Calu3 (cell line): Measurements from ENCODE around the gene IFITM1. TPM values are rescaled to one million over a fixed set of nuclear protein-coding genes. Genes with fewer than 3 reads are reported as not detected.

ENCODE experiments used
- BruUV-seq: library from RNA; stranded (reverse); fragments of 400-500 nt; replicated peaks from 2 replicates; lab custom pipeline; 2021; lab: Mats Ljungman, UMichigan
- CTCF ChIA-PET: fragments of 300-600 bp; sonication (Branson Sonifier 250); formaldehyde crosslinking; loops from one replicate; lab custom pipeline; 2022; ENCODE audit warnings: antibody characterized with exemption; lab: Charles Lee
- DNase-seq: peaks from one replicate; pipeline ENCODE4 v3.0.0; 2022
- H3K27ac Mint-ChIP-seq: one replicate; pipeline ENCODE4 v1.8.0; 2022; ENCODE audit warnings: mixed read lengths; ENCODE audit not compliant: unreplicated experiment
- H3K27me3 Mint-ChIP-seq: one replicate; pipeline ENCODE4 v1.8.0; 2022; ENCODE audit warnings: mixed read lengths; ENCODE audit not compliant: unreplicated experiment
- H3K36me3 Mint-ChIP-seq: one replicate; pipeline ENCODE4 v1.8.0; 2022; ENCODE audit warnings: mild to moderate bottlenecking, moderate library complexity, mixed read lengths; ENCODE audit not compliant: insufficient read depth, unreplicated experiment
- H3K4me1 Mint-ChIP-seq: one replicate; pipeline ENCODE4 v1.8.0; 2022; ENCODE audit warnings: mild to moderate bottlenecking, low read depth, mixed read lengths; ENCODE audit not compliant: unreplicated experiment
- H3K4me3 Mint-ChIP-seq: one replicate; pipeline ENCODE4 v1.8.0; 2022; ENCODE audit warnings: mild to moderate bottlenecking, low read depth, moderate library complexity, mixed read lengths; ENCODE audit not compliant: unreplicated experiment
- H3K9me3 Mint-ChIP-seq: one replicate; pipeline ENCODE4 v1.8.0; 2022; ENCODE audit warnings: low read depth, mixed read lengths; ENCODE audit not compliant: unreplicated experiment
- intact Hi-C: fragments of 100-400 bp; cut with micrococcal nuclease; formaldehyde crosslinking; loops from one replicate; pipeline ENCODE4 v1.10.0; 2022; ENCODE audit not compliant: unreplicated experiment
- total RNA-seq: library from RNA; stranded (reverse); gene quantifications from 2 replicates; pipeline ENCODE4 v1.2.3, GENCODE V29; 2022
- TF ChIP-seq, protein P1 (sequence below): fragments of 200-600 bp; IDR thresholded peaks from one replicate; pipeline ENCODE4 v1.8.0; 2022; ENCODE audit warnings: antibody characterized with exemption; ENCODE audit not compliant: unreplicated experiment

The IFITM1 gene
- total RNA-seq, 1 experiment from 2014 or later: 45.6 TPM

DNA sequence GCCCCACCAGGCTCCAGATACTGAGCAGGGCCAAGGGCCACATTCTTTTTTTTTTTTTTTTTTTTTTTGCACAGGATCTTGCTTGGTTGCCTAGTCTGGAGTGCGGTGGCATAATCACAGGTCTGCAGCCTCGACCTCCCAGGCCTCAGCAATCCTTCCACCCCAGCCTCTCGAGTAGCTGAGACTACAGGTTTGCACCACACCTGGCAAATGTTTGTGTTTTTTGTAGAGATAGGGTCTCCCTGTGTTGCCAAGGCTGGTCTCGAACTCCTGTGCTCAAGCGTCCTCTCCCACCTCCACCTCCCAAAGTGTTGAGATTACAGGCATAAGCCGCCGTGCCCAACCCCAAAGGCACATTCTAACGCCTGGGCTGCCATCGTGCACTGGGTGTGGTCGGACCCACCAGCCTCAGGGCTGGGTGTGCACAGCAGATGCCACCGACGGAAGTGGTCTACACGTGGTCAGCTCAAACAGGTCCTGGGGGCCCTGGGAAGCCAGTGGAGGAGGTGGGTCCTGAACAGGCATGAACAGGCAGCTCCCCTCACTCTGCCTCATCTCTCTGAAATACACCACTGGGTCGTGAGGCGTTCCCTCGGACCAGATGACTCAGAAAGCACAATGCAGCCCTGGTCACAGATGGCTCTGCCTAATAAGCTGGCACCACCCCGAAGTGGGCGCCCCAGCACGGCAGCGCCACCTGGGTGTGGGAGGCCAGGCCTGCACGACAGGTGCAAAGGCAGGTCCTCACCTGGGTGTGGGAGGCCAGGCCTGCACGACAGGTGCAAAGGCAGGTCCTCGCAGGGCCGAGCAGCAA lies 50.3 kb downstream of the IFITM1 start:
- peaks cover 50% of the 10 kb centered on the region for H3K27me3 Mint-ChIP-seq
- no TSS peak for BruUV-seq
- peaks cover 10% of the 10 kb centered on the region for H3K36me3 Mint-ChIP-seq
- H3K4me1 Mint-ChIP-seq: peaks cover 8% of the 10 kb centered on the region
- TF ChIP-seq, protein P1, sequence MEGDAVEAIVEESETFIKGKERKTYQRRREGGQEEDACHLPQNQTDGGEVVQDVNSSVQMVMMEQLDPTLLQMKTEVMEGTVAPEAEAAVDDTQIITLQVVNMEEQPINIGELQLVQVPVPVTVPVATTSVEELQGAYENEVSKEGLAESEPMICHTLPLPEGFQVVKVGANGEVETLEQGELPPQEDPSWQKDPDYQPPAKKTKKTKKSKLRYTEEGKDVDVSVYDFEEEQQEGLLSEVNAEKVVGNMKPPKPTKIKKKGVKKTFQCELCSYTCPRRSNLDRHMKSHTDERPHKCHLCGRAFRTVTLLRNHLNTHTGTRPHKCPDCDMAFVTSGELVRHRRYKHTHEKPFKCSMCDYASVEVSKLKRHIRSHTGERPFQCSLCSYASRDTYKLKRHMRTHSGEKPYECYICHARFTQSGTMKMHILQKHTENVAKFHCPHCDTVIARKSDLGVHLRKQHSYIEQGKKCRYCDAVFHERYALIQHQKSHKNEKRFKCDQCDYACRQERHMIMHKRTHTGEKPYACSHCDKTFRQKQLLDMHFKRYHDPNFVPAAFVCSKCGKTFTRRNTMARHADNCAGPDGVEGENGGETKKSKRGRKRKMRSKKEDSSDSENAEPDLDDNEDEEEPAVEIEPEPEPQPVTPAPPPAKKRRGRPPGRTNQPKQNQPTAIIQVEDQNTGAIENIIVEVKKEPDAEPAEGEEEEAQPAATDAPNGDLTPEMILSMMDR: no peak
- no peak overlapping the region for H3K4me3 Mint-ChIP-seq
- no peak overlapping the region for H3K27ac Mint-ChIP-seq
- peak; percentile 75 for DNase-seq
- intact Hi-C loops: no loop called here
- CTCF ChIA-PET: interaction anchor here (0.7 to 1.0 kb wide), 2 partner anchors 22 to 496 kb away, joined by 3 to 4 read pairs; no protein-coding TSS in a partner anchor
- H3K9me3 Mint-ChIP-seq: peaks cover 5% of the 10 kb centered on the region

Other genes with a start within 250 kb of the IFITM1 start
- not detected in 2 replicates for gene SCGB1C1, start 121.0 kb upstream of the IFITM1 start, total RNA-seq
- 47.8 and 59.0 TPM in 2 replicates for gene BET1L, start 106.6 kb upstream of the IFITM1 start, total RNA-seq
- 73.0 and 84.1 TPM in 2 replicates for gene RIC8A, start 106.3 kb upstream of the IFITM1 start, total RNA-seq
- 19.2 and 19.7 TPM in 2 replicates for gene SIRT3, start 77.7 kb upstream of the IFITM1 start, total RNA-seq
- gene PSMD13, start 77.1 kb upstream of the IFITM1 start, total RNA-seq: 165 and 172 TPM in 2 replicates
- gene NLRP6, start 35.6 kb upstream of the IFITM1 start, total RNA-seq: not detected in 2 replicates
- gene PGGHG, start 24.9 kb upstream of the IFITM1 start, total RNA-seq: 9.5 and 13.5 TPM in 2 replicates
- not detected in 2 replicates for gene IFITM5, start 14.5 kb upstream of the IFITM1 start, total RNA-seq
- gene IFITM2, start 6.2 kb upstream of the IFITM1 start, total RNA-seq: 29.1 and 117 TPM in 2 replicates
- 264 and 492 TPM in 2 replicates for gene IFITM3, start 6.8 kb downstream of the IFITM1 start, total RNA-seq
- gene B4GALNT4, start 55.5 kb downstream of the IFITM1 start, total RNA-seq: 1.9 and 4.6 TPM in 2 replicates
- gene PKP3, start 80.2 kb downstream of the IFITM1 start, total RNA-seq: 128 and 154 TPM in 2 replicates
- 76.3 and 83.6 TPM in 2 replicates for gene SIGIRR, start 101.0 kb downstream of the IFITM1 start, total RNA-seq
- gene ANO9, start 128.0 kb downstream of the IFITM1 start, total RNA-seq: 27.2 and 32.2 TPM in 2 replicates
- gene PTDSS2, start 136.2 kb downstream of the IFITM1 start, total RNA-seq: 25.1 and 30.4 TPM in 2 replicates
- gene RNH1, start 193.2 kb downstream of the IFITM1 start, total RNA-seq: 103 and 107 TPM in 2 replicates
- 42.1 and 47.9 TPM in 2 replicates for gene HRAS, start 221.5 kb downstream of the IFITM1 start, total RNA-seq
- 2.2 and 2.6 TPM in 2 replicates for gene LRRC56, start 223.5 kb downstream of the IFITM1 start, total RNA-seq
- 7.2 and 7.8 TPM in 2 replicates for gene LMNTD2, start 246.7 kb downstream of the IFITM1 start, total RNA-seq
- 93.3 and 100 TPM in 2 replicates for gene RASSF7, start 246.9 kb downstream of the IFITM1 start, total RNA-seq